Chondrocyte (in vitro differentiated cells): ENCODE data around the gene ARMC3. TPM values are rescaled to one million over a fixed set of nuclear protein-coding genes. Genes with fewer than 3 reads are reported as not detected.
"Not testable (repeated sequence)": the region's sequence is repeated elsewhere in the genome, so short reads cannot be mapped to it uniquely, and the experiment has no call there.

Source experiments
- DNase-seq: peaks from one replicate; pipeline ENCODE4 v3.0.0; 2021; ENCODE audit warnings: mixed read lengths, low spot score
- H3K27ac Mint-ChIP-seq: one replicate; pipeline ENCODE4 v1.8.0; 2021; ENCODE audit warnings: mild to moderate bottlenecking, moderate library complexity, mixed read lengths; ENCODE audit not compliant: unreplicated experiment
- H3K27me3 Mint-ChIP-seq: 2 replicates; pipeline ENCODE4 v1.8.0; 2021; ENCODE audit warnings: low read depth, mixed read lengths
- H3K36me3 Mint-ChIP-seq: 2 replicates; pipeline ENCODE4 v1.8.0; 2021; ENCODE audit warnings: low read depth, mixed read lengths
- H3K4me1 Mint-ChIP-seq: 2 replicates; pipeline ENCODE4 v1.8.0; 2021; ENCODE audit warnings: low read depth, mild to moderate bottlenecking, mixed read lengths
- H3K4me3 Mint-ChIP-seq: one replicate; pipeline ENCODE4 v1.8.0; 2021; ENCODE audit warnings: mild to moderate bottlenecking, moderate library complexity, mixed read lengths; ENCODE audit not compliant: unreplicated experiment
- H3K9me3 Mint-ChIP-seq: 2 replicates; pipeline ENCODE4 v1.8.0; 2021; ENCODE audit warnings: low read depth, mixed read lengths
- total RNA-seq: library from RNA; stranded (reverse); gene quantifications from 3 replicates; pipeline ENCODE4 v1.2.1, GENCODE V29; 2021
- TF ChIP-seq, protein P1 (sequence below): fragments of 200-600 bp; sonication (generic); IDR thresholded peaks from 2 replicates; pipeline ENCODE4 v1.5.0; 2021; ENCODE audit warnings: antibody characterized with exemption, mild to moderate bottlenecking, moderate library complexity

ARMC3 gene
- total RNA-seq, 1 donor from 2014 or later = 0.27 TPM

- Mint-ChIP-seq H3K4me3 (no peak overlapping the region), H3K27me3 (no peaks in the 10 kb centered on the region), H3K4me1 (no peaks in the 10 kb centered on the region), H3K36me3 (peaks cover 3% of the 10 kb centered on the region), H3K27ac (no peak overlapping the region), H3K9me3 (peaks cover 18% of the 10 kb centered on the region)
- TF ChIP-seq, protein P1, sequence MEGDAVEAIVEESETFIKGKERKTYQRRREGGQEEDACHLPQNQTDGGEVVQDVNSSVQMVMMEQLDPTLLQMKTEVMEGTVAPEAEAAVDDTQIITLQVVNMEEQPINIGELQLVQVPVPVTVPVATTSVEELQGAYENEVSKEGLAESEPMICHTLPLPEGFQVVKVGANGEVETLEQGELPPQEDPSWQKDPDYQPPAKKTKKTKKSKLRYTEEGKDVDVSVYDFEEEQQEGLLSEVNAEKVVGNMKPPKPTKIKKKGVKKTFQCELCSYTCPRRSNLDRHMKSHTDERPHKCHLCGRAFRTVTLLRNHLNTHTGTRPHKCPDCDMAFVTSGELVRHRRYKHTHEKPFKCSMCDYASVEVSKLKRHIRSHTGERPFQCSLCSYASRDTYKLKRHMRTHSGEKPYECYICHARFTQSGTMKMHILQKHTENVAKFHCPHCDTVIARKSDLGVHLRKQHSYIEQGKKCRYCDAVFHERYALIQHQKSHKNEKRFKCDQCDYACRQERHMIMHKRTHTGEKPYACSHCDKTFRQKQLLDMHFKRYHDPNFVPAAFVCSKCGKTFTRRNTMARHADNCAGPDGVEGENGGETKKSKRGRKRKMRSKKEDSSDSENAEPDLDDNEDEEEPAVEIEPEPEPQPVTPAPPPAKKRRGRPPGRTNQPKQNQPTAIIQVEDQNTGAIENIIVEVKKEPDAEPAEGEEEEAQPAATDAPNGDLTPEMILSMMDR = no peak
- no peak for DNase-seq
Observed at GRCh38 chr10:22906767-22907166, 21.1 kb upstream of the ARMC3 start.

DNA sequence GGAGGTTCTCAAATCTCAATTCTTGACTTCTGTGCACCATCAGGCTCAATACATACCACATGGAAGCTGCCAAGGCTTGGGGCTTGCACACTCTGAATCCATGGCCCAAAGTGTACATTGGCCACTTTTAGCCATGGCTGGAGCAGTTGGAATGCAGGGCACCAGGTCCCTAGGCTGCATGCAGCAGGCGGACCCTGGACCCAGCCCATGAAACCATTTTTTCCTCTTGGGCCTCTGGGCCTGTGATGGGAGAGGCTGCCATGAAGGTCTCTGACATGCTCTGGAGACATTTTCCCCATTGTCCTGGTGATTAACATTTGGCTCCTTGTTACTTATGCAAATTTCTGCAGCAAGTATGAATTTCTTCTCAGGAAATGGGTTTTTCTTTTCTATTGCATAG, 19.0 kb upstream of the ARMC3 start:
- H3K27me3 Mint-ChIP-seq = no peaks in the 10 kb centered on the region
- H3K4me1 Mint-ChIP-seq = peaks cover 7% of the 10 kb centered on the region
- TF ChIP-seq, protein P1 = no peak
- no peak for DNase-seq
- no peak overlapping the region for H3K27ac Mint-ChIP-seq
- peaks cover 13% of the 10 kb centered on the region for H3K9me3 Mint-ChIP-seq
- peaks cover 3% of the 10 kb centered on the region for H3K36me3 Mint-ChIP-seq
- H3K4me3 Mint-ChIP-seq = no peak overlapping the region

GRCh38 chr10:22909673-22910072, 18.2 kb upstream of the ARMC3 start:
- peaks cover 13% of the 10 kb centered on the region for H3K9me3 Mint-ChIP-seq
- not testable (repeated sequence) for H3K4me3 Mint-ChIP-seq, H3K27me3 Mint-ChIP-seq, H3K27ac Mint-ChIP-seq, H3K4me1 Mint-ChIP-seq, H3K36me3 Mint-ChIP-seq, DNase-seq

- Mint-ChIP-seq H3K9me3 (peaks cover 11% of the 10 kb centered on the region), H3K27me3 (no peaks in the 10 kb centered on the region), H3K4me1 (peaks cover 7% of the 10 kb centered on the region), H3K4me3 (no peak overlapping the region), H3K36me3 (peaks cover 3% of the 10 kb centered on the region), H3K27ac (no peak overlapping the region)
- TF ChIP-seq, protein P1 = no peak
- DNase-seq = no peak
Observed at GRCh38 chr10:22911067-22911466, 16.8 kb upstream of the ARMC3 start.

- H3K4me1 Mint-ChIP-seq = peaks cover 7% of the 10 kb centered on the region
- no peak overlapping the region for H3K4me3 Mint-ChIP-seq
- TF ChIP-seq, protein P1 = peak; percentile 39
- peaks cover 3% of the 10 kb centered on the region for H3K36me3 Mint-ChIP-seq
- no peak overlapping the region for H3K27ac Mint-ChIP-seq
- no peaks in the 10 kb centered on the region for H3K27me3 Mint-ChIP-seq
- no peak for DNase-seq
- peaks cover 11% of the 10 kb centered on the region for H3K9me3 Mint-ChIP-seq
Observed at GRCh38 chr10:22911889-22912762, 15.7 kb upstream of the ARMC3 start.
